ENCODE data around the gene USP8. TPM values are rescaled to one million over a fixed set of nuclear protein-coding genes. Genes with fewer than 3 reads are reported as not detected.

USP8 gene
- total and polyA plus RNA-seq, 10 of the 15 experiments (the other 5 are each of a cell fraction or from before 2014, with no cell fraction given): 25.2 to 51.7 (median 36.1) TPM

- TF ChIP-seq CUX1 (IDR thresholded peaks at IDR 0.05; ENCODE audit: insufficient replicate concordance, low read depth, low read length) (no peak), ZBTB4 (CRISPR knock-in tag; IDR thresholded peaks at IDR 0.05) (no peak), ZNF592 (IDR thresholded peaks at IDR 0.05) (no peak), NBN (IDR thresholded peaks at IDR 0.05) (no peak), MAX (IDR thresholded peaks at IDR 0.05; ENCODE audit: low read depth, low read length) (no peak), LARP7 (IDR thresholded peaks at IDR 0.05) (no peak), KAT2A (conservative IDR thresholded peaks at IDR 0.05; ENCODE audit: control insufficient read depth, low read depth, low read length) (no peak), ZZZ3 (IDR thresholded peaks at IDR 0.05; ENCODE audit: control insufficient read depth, insufficient read length, low read depth) (no peak), IKZF1 (conservative IDR thresholded peaks at IDR 0.05) (no peak), NR2F1 (conservative IDR thresholded peaks at IDR 0.05) (no peak)
Measured at GRCh38 chr15:50523851-50524251, 99.6 kb downstream of the USP8 start (continued).

All from GM12878 (cell line).